Bronchial epithelial cell (primary cell): ENCODE results near the gene EPB41L4A. TPM values are rescaled to one million over a fixed set of nuclear protein-coding genes. Genes with fewer than 3 reads are reported as not detected.
"Not testable (repeated sequence)": the region's sequence is repeated elsewhere in the genome, so short reads cannot be mapped to it uniquely, and the experiment has no call there.

Source experiments
- DNase-seq: peaks from one replicate; pipeline ENCODE4 v3.0.0-alpha.2; 2010; ENCODE audit warnings: low read depth
- FAIRE-seq: peaks from 2 replicates; lab custom pipeline; 2011; peaks lifted over from hg19 to GRCh38; lab: Jason Lieb, UNC
- H3K27me3 ChIP-seq: 2 replicates; pipeline ENCODE4 v1.5.1; 2011; ENCODE audit warnings: low read length; ENCODE audit not compliant: control insufficient read depth, insufficient read depth
- H3K36me3 ChIP-seq: 2 replicates; pipeline ENCODE4 v1.5.1; 2011; ENCODE audit warnings: low read length; ENCODE audit not compliant: control insufficient read depth, insufficient read depth
- H3K4me3 ChIP-seq: 2 replicates; pipeline ENCODE4 v1.5.1; 2011; ENCODE audit warnings: mild to moderate bottlenecking, low read depth, low read length, control low read depth
- total RNA-seq: library from RNA; depleted of rRNA; stranded (reverse); fragments of >200 nt; gene quantifications from 2 replicates; pipeline ENCODE4 v1.2.1, GENCODE V29; 2014
- TF ChIP-seq, protein P1 (sequence below): IDR thresholded peaks from 2 replicates; pipeline ENCODE4 v1.5.1; 2011; ENCODE audit warnings: mild to moderate bottlenecking, moderate library complexity, low read length, control low read depth, inconsistent platforms; ENCODE audit not compliant: insufficient read depth, severe bottlenecking

Gene EPB41L4A
- total RNA-seq, 1 donor from 2014 or later: 5.3 TPM

DNA sequence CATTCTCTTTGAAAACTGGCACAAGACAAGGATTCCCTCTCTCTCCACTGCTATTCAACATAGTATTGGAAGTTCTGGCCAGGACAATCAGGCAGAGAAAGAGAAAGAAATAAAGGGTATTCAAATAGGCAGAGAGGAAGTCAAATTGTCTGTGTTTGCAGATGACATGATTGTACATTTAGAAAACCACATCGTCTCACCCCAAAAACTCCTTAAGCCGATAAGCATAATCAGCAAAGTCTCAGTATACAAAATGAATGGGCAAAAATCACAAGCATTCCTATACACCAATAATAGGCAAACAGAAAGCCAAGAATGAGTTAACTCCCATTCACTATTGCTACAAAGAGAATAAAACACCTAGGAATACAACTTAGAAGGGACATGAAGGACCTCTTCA, 21.0 kb upstream of the EPB41L4A start:
- no peak for DNase-seq
- Histone ChIP-seq H3K27me3 (peaks cover 2% of the 10 kb centered on the region), H3K4me3 (no peak overlapping the region), H3K36me3 (no peaks in the 10 kb centered on the region)
- TF ChIP-seq, protein P1, sequence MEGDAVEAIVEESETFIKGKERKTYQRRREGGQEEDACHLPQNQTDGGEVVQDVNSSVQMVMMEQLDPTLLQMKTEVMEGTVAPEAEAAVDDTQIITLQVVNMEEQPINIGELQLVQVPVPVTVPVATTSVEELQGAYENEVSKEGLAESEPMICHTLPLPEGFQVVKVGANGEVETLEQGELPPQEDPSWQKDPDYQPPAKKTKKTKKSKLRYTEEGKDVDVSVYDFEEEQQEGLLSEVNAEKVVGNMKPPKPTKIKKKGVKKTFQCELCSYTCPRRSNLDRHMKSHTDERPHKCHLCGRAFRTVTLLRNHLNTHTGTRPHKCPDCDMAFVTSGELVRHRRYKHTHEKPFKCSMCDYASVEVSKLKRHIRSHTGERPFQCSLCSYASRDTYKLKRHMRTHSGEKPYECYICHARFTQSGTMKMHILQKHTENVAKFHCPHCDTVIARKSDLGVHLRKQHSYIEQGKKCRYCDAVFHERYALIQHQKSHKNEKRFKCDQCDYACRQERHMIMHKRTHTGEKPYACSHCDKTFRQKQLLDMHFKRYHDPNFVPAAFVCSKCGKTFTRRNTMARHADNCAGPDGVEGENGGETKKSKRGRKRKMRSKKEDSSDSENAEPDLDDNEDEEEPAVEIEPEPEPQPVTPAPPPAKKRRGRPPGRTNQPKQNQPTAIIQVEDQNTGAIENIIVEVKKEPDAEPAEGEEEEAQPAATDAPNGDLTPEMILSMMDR: no peak
- no peak for FAIRE-seq

DNA sequence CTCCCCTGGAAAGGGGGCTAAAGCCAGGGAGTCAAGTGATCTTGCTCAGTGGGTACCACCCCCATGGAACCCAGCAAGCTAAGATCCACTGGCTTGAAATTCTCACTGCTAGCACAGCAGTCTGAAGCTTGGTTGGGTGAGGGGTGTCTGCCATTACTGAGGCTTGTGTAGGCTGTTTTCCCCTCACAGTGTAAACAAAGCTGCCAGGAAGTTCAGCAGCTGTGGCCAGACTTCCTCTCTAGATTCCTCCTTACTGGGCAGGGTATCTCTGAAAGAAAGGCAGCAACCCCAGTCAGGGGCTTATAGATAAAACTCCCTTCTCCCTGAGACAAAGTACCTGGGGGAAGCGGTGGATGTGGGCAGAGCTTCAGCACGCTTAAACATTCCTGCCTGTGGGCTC, 17.1 kb upstream of the EPB41L4A start:
- DNase-seq (no peak), FAIRE-seq (no peak)
- Histone ChIP-seq H3K4me3 (no peak overlapping the region), H3K27me3 (no peaks in the 10 kb centered on the region), H3K36me3 (no peaks in the 10 kb centered on the region)
- TF ChIP-seq, protein P1: no peak

DNA sequence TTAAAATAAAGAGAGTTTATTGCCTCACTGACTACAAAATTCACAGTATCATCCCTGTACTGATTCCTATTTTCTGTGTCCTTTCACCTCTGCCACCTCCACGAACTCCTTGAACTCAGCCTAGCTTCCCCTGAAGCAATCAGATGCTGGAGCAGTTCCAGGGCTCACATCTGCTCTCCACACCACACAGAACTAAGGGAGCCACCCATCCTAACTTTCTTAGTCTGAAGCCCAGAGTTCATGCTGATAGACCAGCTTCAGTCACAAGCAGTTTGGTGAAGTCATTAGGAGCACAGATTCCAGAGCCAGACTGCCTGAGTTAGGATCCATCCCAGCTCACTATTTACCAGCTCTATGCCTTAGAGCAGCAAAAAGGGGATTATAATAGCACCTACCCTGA, 15.6 kb upstream of the EPB41L4A start:
- no peak for DNase-seq
- no peaks in the 10 kb centered on the region for H3K27me3 ChIP-seq
- no peak overlapping the region for H3K4me3 ChIP-seq
- TF ChIP-seq, protein P1: no peak
- H3K36me3 ChIP-seq: no peaks in the 10 kb centered on the region
- no peak for FAIRE-seq

DNA sequence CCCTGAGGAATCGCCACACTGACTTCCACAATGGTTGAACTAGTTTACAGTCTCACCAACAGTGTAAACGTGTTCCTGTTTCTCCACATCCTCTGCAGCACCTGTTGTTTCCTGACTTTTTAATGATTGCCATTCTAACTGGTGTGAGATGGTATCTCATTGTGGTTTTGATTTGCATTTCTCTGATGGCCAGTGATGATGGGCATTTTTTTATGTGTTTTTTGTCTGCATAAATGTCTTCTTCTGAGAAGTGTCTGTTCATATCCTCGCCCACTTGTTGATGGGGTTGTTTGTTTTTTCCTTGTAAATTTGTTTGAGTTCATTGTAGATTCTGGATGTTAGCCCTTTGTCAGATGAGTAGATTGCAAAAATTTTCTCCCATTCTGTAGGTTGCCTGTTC, 7.1 kb upstream of the EPB41L4A start:
- not testable (repeated sequence) for H3K4me3 ChIP-seq, FAIRE-seq, H3K27me3 ChIP-seq, H3K36me3 ChIP-seq, DNase-seq

DNA sequence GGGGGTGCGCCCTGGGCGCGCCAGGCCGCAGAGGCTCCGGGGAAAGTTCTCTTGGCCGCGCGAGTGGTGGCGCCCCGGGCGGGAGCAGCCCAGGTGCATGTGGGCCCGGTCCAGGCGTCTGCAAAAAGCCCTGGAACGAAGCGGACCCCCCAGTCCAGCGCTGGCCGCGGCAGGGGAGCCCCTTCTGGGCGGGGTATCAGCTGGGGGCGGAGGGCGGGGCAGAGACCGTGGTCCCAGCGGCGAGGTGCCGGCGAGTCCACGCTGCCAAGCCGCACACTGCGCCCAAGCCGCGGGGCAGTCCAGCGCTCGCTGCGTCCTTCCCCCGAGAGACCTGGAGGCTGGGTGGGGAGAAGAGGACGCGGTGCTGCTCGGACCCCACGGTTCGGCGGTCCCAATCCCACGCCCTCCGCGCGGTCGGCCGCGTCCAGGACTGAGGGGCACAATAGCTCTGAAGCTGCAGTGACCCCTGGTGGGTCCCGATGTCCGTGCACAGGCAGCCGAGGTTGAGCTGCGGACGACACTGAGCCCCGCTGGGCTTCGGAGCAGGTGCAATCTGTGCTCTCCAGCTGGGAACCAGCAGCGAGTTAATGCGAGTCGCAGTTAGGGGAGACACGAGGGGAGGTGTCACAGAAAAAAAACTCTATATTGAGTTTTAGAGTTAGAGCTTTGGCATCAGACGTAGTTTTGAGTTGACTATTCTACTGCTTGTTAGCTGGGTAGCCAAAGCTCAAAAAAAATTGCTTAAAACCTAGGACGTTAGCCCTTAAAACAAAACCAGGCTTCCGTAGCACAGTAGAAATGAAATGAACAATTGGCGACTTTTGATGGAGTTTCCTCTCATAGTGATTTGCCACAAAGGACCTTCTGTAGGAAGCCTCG, 1.1 kb upstream of the EPB41L4A start:
- DNase-seq: peak; percentile 66
- TF ChIP-seq, protein P1: peak; percentile 97
- Histone ChIP-seq H3K36me3 (no peaks in the 10 kb centered on the region), H3K4me3 (peak overlapping the region; percentile 98), H3K27me3 (no peaks in the 10 kb centered on the region)
- no peak for FAIRE-seq

DNA sequence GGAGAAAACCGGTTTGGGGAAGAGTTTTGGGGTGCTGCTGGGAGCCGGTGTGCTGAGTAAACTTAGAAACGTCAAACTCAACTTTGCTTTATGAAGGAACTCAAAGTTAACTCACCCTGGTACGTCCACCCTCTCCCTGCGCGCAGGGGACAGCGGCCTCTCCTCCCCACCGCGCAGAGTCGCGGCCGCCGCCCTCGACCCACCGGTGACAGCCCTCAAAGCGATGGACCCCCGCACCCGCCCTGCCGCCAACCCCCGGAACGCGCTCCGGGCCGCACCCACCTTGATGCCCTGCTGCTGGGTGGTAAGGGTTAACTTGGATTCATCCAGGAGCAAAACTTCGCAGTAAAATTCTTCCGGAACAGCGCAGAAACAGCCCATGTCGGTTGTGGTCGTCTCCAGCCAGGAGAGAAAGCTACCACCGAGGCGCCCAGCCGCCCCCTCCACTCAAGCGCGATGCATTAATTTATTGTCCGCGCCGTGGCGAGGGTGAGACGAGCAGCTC, 366 bp downstream of the EPB41L4A start:
- TF ChIP-seq, protein P1: no peak
- H3K27me3 ChIP-seq: no peaks in the 10 kb centered on the region
- DNase-seq (no peak), FAIRE-seq (no peak)
- H3K36me3 ChIP-seq: no peaks in the 10 kb centered on the region
- H3K4me3 ChIP-seq: peak overlapping the region; percentile 98
